Gastrocnemius medialis (tissue), 4 donors: ENCODE results near the gene NACC1.

Source experiments
- POLR2A ChIP-seq, 2 donors: fragments of 450-650 bp; IDR thresholded peaks; one replicate each; pipeline ENCODE4 v1.6.1; 2017; ENCODE audit warnings: antibody characterized with exemption in 2 of 2, mild to moderate bottlenecking in 2 of 2, moderate library complexity in 2 of 2
- TF ChIP-seq, protein P1 (sequence below), 5 experiments: fragments of 450-650 bp in 3 of 5; fragments of 200-600 bp in 2 of 5; sonication (generic) in 2 of 5; IDR thresholded peaks in 4 of 5; conservative IDR thresholded peaks in 1 of 5; 1 replicate in 4 of 5; 2 replicates in 1 of 5; pipeline ENCODE4 v1.5.1; 2016 to 2019; ENCODE audit warnings: antibody characterized with exemption in 5 of 5, mild to moderate bottlenecking in 3 of 5, moderate library complexity in 3 of 5

DNA sequence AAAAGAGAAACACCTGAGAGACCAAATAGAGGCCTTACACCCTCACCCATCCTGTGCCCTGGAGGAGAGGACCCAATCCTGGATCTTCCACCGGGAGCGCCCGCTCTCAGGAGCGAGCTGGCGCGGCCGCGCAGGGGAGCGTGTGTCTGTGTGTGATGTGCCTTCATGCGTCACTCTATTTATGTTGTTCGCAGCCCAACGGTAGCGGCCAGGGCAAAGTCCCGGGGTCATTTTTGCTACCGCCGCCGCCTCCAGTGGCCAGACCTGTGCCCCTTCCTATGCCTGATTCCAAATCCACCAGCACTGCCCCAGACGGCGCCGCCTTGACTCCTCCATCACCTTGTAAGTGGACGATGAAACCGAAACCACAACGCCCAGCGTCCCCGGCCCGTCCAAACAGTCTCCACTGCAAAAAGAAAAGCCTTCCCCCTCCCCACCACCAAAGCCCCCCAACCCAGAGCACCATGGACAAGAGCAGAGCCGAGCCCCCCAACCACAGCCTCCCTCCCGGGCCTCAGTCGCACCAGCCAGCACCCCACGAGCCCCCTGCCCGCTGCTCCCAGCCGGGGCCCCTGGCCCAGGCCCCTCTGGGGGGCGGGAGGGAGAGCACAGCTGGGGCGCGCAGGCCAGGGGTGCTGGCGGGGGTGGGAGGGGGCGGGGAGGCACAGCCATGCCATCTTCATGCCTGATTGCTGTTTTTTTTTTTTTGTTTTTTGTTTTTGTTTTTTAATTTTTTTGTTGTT lies 30.1 kb upstream of the NACC1 start:
- TF ChIP-seq, protein P1, sequence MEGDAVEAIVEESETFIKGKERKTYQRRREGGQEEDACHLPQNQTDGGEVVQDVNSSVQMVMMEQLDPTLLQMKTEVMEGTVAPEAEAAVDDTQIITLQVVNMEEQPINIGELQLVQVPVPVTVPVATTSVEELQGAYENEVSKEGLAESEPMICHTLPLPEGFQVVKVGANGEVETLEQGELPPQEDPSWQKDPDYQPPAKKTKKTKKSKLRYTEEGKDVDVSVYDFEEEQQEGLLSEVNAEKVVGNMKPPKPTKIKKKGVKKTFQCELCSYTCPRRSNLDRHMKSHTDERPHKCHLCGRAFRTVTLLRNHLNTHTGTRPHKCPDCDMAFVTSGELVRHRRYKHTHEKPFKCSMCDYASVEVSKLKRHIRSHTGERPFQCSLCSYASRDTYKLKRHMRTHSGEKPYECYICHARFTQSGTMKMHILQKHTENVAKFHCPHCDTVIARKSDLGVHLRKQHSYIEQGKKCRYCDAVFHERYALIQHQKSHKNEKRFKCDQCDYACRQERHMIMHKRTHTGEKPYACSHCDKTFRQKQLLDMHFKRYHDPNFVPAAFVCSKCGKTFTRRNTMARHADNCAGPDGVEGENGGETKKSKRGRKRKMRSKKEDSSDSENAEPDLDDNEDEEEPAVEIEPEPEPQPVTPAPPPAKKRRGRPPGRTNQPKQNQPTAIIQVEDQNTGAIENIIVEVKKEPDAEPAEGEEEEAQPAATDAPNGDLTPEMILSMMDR (IDR thresholded peaks at IDR 0.05 in 4 of 5, conservative IDR thresholded peaks at IDR 0.05 in 1 of 5), result no peak
- TF ChIP-seq POLR2A (IDR thresholded peaks at IDR 0.05), result no peak
